ENCODE data around the gene HOTAIR.

HOTAIR gene

DNA sequence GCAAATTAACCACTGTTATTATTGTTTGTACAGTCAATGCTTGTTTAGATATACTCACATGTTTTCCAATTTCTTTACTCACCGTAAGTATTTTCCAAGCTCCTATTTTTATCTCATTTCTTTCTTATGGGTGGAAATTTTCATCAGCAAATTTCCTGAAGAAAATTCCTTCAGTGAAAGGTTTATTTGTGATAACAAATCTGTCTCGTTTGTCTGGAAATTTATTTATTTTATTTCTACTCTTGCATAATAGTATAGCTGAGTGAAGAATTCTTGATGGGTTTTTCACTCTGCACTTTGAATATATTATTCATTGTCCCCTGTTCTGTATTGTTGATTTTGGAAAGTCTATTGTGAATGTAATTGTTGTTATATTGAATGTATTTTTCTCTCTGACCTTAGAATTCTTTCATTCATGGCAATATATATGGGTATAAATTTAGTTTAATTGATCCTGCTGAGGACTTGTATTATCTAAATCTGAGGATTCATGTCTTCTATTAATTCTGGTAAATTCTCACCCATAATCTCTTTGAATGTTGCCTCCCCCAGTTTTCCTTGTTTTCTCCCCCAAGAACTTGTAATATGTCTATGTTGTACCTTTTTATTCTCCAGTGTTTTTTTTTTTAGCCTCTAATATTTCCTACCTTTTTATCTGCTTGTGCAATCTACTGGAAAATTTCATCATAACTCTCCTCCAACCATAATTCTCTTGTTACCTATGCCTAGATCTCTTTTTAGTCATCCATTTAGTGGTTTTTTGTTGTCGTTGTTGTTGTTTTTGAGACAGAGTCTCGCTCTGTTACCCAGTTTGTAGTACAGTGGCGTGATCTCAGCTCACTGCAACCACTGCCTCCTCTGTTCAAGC lies 57.7 kb downstream of the HOTAIR start:
- ChIA-PET CTCF (no interaction called here), POLR2A (no interaction called here)
- TF ChIP-seq, protein P1, sequence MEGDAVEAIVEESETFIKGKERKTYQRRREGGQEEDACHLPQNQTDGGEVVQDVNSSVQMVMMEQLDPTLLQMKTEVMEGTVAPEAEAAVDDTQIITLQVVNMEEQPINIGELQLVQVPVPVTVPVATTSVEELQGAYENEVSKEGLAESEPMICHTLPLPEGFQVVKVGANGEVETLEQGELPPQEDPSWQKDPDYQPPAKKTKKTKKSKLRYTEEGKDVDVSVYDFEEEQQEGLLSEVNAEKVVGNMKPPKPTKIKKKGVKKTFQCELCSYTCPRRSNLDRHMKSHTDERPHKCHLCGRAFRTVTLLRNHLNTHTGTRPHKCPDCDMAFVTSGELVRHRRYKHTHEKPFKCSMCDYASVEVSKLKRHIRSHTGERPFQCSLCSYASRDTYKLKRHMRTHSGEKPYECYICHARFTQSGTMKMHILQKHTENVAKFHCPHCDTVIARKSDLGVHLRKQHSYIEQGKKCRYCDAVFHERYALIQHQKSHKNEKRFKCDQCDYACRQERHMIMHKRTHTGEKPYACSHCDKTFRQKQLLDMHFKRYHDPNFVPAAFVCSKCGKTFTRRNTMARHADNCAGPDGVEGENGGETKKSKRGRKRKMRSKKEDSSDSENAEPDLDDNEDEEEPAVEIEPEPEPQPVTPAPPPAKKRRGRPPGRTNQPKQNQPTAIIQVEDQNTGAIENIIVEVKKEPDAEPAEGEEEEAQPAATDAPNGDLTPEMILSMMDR (IDR thresholded peaks at IDR 0.05; ENCODE audit: control extremely low read depth, extremely low read depth, low read depth, missing control alignments) = no peak
- no peak for DNase-seq (ENCODE audit: extremely low spot score)
